Suprapubic skin (tissue), 4 donors: Measurements from ENCODE around the gene CC2D2B. TPM values are rescaled to one million over a fixed set of nuclear protein-coding genes. Genes with fewer than 3 reads are reported as not detected.
A peak's percentile ranks its signal among the peaks of the same experiment; 100 is the strongest.
"Not testable (repeated sequence)": the region's sequence is repeated elsewhere in the genome, so short reads cannot be mapped to it uniquely, and the experiment has no call there.

Experiments
- DNase-seq, 2 donors: peaks; one replicate each; pipeline ENCODE4 v3.0.0-alpha.2; 2019; ENCODE audit warnings: low spot score in 2 of 2
- H3K27ac ChIP-seq: fragments of 200-600 bp; sonication (generic); one replicate; pipeline ENCODE4 v1.5.1; 2019
- H3K27me3 ChIP-seq: fragments of 200-600 bp; sonication (generic); one replicate; pipeline ENCODE4 v1.5.1; 2019
- H3K36me3 ChIP-seq: fragments of 200-600 bp; sonication (generic); one replicate; pipeline ENCODE4 v1.5.1; 2019
- H3K4me1 ChIP-seq: fragments of 200-600 bp; sonication (generic); one replicate; pipeline ENCODE4 v1.5.1; 2019
- H3K4me3 ChIP-seq: fragments of 200-600 bp; sonication (generic); one replicate; pipeline ENCODE4 v1.5.1; 2019; ENCODE audit warnings: mild to moderate bottlenecking
- H3K9me3 ChIP-seq: fragments of 200-600 bp; sonication (generic); one replicate; pipeline ENCODE4 v1.5.1; 2019
- CTCF ChIP-seq, 2 donors: fragments of 200-600 bp in 1 of 2; fragments of 450-650 bp in 1 of 2; sonication (generic) in 1 of 2; IDR thresholded peaks; one replicate each; pipeline ENCODE4 v1.5.1; 2016 to 2019; ENCODE audit warnings: antibody characterized with exemption in 2 of 2, mild to moderate bottlenecking in 1 of 2, moderate library complexity in 1 of 2
- EP300 ChIP-seq: sonication (generic); formaldehyde crosslinking; IDR thresholded peaks from one replicate; pipeline ENCODE4 v1.6.1; 2017; ENCODE audit warnings: antibody characterized with exemption
- POLR2A ChIP-seq, 2 donors: fragments of 450-650 bp; IDR thresholded peaks; one replicate each; pipeline ENCODE4 v1.6.1; 2017; ENCODE audit warnings: antibody characterized with exemption in 2 of 2, mild to moderate bottlenecking in 2 of 2, moderate library complexity in 2 of 2
- POLR2AphosphoS5 ChIP-seq, 3 donors: sonication (generic); formaldehyde crosslinking; IDR thresholded peaks; one replicate each; pipeline ENCODE4 v1.6.1; 2017; ENCODE audit warnings: antibody characterized with exemption in 3 of 3
- WGBS: methylation state at CpG from one replicate; pipeline ENCODE4 v1.1.5; 2018; 5-methylcytosine and 5-hydroxymethylcytosine counted together
- total RNA-seq, 4 donors: library from RNA; depleted of rRNA; stranded (reverse); fragments of >200 nt; gene quantifications; one replicate each; pipeline ENCODE4 v1.1.0, GENCODE V29; 2016

Gene CC2D2B
- total RNA-seq, 4 donors from 2014 or later: 0.47 to 3.9 (median 0.72) TPM; not detected in 1

- 86% methylated on average over 3 of the region's 3 CpGs for WGBS
- Histone ChIP-seq H3K27ac (no peak overlapping the region), H3K4me3 (no peak overlapping the region), H3K9me3 (no peaks in the 10 kb centered on the region), H3K4me1 (no peaks in the 10 kb centered on the region), H3K36me3 (no peaks in the 10 kb centered on the region), H3K27me3 (no peaks in the 10 kb centered on the region)
- TF ChIP-seq POLR2AphosphoS5 (IDR thresholded peaks at IDR 0.05) (no peak), POLR2A (IDR thresholded peaks at IDR 0.05) (no peak), CTCF (IDR thresholded peaks at IDR 0.05) (no peak), EP300 (no peak)
- DNase-seq: no peak
Measured at GRCh38 chr10:95988702-95989101, 80.9 kb downstream of the CC2D2B start.

GRCh38 chr10:95994376-95994775, 86.6 kb downstream of the CC2D2B start:
- not testable (repeated sequence) for H3K27me3 ChIP-seq, H3K4me1 ChIP-seq, H3K27ac ChIP-seq, H3K9me3 ChIP-seq, H3K36me3 ChIP-seq, H3K4me3 ChIP-seq, DNase-seq
- 87% methylated on average over 11 of the region's 11 CpGs for WGBS

GRCh38 chr10:95998255-95998784, 90.5 kb downstream of the CC2D2B start:
- Histone ChIP-seq H3K27me3 (no peaks in the 10 kb centered on the region), H3K9me3 (no peaks in the 10 kb centered on the region), H3K4me1 (no peaks in the 10 kb centered on the region), H3K36me3 (no peaks in the 10 kb centered on the region), H3K27ac (no peak overlapping the region), H3K4me3 (no peak overlapping the region)
- TF ChIP-seq EP300: no peak
- DNase-seq: no peak
- WGBS: 78% methylated on average over 1 of the region's 1 CpG

- WGBS: 90% methylated on average over 2 of the region's 2 CpGs
- Histone ChIP-seq H3K4me3 (no peak overlapping the region), H3K27me3 (no peaks in the 10 kb centered on the region), H3K4me1 (no peaks in the 10 kb centered on the region), H3K27ac (no peak overlapping the region), H3K36me3 (no peaks in the 10 kb centered on the region), H3K9me3 (no peaks in the 10 kb centered on the region)
- no peak for TF ChIP-seq POLR2AphosphoS5 (IDR thresholded peaks at IDR 0.05)
- no peak for TF ChIP-seq POLR2A (IDR thresholded peaks at IDR 0.05)
- TF ChIP-seq EP300: no peak
- TF ChIP-seq CTCF (IDR thresholded peaks at IDR 0.05): no peak
- DNase-seq: no peak
Measured at GRCh38 chr10:96013956-96014355, 106.2 kb downstream of the CC2D2B start.

GRCh38 chr10:96014473-96015102, 106.8 kb downstream of the CC2D2B start:
- Histone ChIP-seq H3K9me3 (no peaks in the 10 kb centered on the region), H3K27me3 (no peaks in the 10 kb centered on the region), H3K27ac (no peak overlapping the region), H3K4me3 (no peak overlapping the region), H3K36me3 (no peaks in the 10 kb centered on the region), H3K4me1 (no peaks in the 10 kb centered on the region)
- DNase-seq: no peak
- TF ChIP-seq EP300: no peak
- no peak for TF ChIP-seq CTCF (IDR thresholded peaks at IDR 0.05)
- no peak for TF ChIP-seq POLR2A (IDR thresholded peaks at IDR 0.05)
- no peak for TF ChIP-seq POLR2AphosphoS5 (IDR thresholded peaks at IDR 0.05)
- 99% methylated on average over 2 of the region's 2 CpGs for WGBS

GRCh38 chr10:96017191-96017687, 109.5 kb downstream of the CC2D2B start:
- TF ChIP-seq CTCF (IDR thresholded peaks at IDR 0.05): peak in 1 of 2 donors; percentile 69
- no peak for TF ChIP-seq EP300
- H3K36me3 ChIP-seq: no peaks in the 10 kb centered on the region
- H3K4me3 ChIP-seq: no peak overlapping the region
- H3K27me3 ChIP-seq: no peaks in the 10 kb centered on the region
- WGBS: 18% methylated on average over 5 of the region's 5 CpGs
- H3K4me1 ChIP-seq: no peaks in the 10 kb centered on the region
- no peak overlapping the region for H3K27ac ChIP-seq
- DNase-seq: no peak
- no peaks in the 10 kb centered on the region for H3K9me3 ChIP-seq
